22Rv1 (cell line): Measurements from ENCODE around the gene PRR33.
"Not testable (repeated sequence)": the region's sequence is repeated elsewhere in the genome, so short reads cannot be mapped to it uniquely, and the experiment has no call there.

Source experiments
- H3K27ac ChIP-seq: fragments of 450-650 bp; 2 replicates; pipeline ENCODE4 v1.5.1; 2017
- ZFX ChIP-seq: fragments of 450-650 bp; IDR thresholded peaks from 2 replicates; pipeline ENCODE4 v1.6.1; 2017; ENCODE audit warnings: antibody characterized with exemption, borderline replicate concordance
- TF ChIP-seq, protein P1 (sequence below): fragments of 450-650 bp; IDR thresholded peaks from 2 replicates; pipeline ENCODE4 v1.5.1; 2017; ENCODE audit warnings: mild to moderate bottlenecking

The PRR33 gene

DNA sequence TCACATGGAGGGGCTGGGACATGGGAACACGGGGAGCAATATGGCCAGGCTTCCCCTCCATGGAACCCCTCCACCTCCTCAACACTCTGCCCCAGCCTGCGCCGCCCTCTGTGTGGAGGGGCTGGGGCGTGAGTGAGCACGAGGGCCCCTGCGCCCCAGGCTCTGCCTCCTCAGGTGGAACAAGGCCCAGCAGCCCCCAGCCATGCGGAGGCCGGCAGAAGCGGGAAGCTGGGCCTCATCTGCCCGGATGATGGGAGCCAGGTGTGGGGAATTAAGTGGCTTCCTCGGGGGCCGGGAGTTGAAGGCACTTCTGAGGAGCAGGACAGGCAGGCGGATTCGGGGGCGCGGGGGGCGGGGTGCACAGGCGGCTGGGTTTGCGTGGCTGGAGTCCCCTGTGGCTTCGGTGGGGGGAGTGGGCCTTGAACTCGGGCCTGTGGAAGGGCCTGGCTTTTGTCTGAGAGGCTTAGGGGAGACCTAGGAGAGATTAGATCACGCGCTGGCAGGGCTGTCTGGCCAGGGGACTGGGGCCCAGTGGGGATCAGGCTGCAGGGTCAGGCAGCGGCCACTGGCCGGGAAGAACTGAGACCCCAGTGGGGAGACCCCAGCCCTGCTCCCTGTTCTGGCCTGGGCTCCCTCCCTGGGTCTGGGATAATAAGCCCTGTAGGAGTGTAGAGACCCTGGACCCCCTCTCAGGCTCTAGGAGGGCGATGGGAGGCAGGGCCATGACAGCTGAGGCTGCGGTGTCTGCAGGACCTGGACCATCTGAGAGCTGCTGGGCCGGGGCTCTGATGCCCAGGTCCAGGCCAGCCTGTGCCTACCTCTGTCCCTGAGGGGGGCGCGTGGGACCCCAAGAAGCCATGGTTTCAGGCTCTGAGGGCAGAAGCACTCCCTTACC is 13.3 kb downstream of the PRR33 start:
- TF ChIP-seq, protein P1, sequence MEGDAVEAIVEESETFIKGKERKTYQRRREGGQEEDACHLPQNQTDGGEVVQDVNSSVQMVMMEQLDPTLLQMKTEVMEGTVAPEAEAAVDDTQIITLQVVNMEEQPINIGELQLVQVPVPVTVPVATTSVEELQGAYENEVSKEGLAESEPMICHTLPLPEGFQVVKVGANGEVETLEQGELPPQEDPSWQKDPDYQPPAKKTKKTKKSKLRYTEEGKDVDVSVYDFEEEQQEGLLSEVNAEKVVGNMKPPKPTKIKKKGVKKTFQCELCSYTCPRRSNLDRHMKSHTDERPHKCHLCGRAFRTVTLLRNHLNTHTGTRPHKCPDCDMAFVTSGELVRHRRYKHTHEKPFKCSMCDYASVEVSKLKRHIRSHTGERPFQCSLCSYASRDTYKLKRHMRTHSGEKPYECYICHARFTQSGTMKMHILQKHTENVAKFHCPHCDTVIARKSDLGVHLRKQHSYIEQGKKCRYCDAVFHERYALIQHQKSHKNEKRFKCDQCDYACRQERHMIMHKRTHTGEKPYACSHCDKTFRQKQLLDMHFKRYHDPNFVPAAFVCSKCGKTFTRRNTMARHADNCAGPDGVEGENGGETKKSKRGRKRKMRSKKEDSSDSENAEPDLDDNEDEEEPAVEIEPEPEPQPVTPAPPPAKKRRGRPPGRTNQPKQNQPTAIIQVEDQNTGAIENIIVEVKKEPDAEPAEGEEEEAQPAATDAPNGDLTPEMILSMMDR = no peak
- no peak overlapping the region for H3K27ac ChIP-seq

DNA sequence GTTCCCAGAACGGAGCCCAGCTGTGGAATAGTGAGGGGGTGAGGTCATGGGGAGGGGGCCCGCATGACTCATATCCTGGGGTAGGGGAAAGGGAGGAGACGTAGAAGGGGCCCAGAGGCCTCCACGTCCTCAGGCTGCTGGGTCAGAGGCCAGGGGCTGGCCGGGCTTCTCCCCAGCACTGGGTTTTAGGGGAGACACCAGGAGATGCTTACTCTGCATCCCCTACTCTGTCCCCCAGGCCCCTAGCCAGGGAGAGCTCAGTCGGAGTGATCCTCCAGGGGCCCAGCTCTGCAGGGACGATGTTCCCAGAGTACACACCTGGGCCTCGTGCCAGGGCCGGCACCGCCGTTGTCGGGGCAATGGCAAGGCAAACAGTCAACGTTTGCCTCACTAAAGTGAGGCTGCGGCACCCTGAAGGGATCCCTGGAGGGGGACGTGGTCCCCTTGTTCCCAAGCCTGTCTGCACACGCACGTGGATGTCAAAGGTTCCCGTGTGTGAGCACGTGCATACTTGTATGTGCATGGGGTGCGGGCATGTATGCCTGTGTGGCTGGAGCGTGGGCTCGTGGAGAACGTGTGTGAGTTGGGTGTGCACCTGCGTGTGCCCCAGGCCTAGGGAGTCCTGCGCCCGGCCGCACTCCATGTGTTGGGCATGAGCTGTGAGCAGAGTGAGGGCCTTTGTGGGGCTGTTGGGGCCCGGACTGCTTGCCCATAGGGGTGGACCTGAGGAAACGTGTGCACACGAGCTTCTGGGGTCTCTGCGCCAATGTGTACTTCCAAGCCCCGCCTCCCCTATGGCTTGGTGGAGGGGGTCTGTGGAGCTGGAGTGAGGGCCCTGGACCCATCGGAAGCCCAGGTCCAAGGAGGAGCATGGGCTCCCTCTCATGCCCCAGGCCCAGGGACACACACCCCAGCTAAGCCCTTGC is 14.2 kb downstream of the PRR33 start:
- TF ChIP-seq ZFX = no peak
- TF ChIP-seq, protein P1 = no peak

DNA sequence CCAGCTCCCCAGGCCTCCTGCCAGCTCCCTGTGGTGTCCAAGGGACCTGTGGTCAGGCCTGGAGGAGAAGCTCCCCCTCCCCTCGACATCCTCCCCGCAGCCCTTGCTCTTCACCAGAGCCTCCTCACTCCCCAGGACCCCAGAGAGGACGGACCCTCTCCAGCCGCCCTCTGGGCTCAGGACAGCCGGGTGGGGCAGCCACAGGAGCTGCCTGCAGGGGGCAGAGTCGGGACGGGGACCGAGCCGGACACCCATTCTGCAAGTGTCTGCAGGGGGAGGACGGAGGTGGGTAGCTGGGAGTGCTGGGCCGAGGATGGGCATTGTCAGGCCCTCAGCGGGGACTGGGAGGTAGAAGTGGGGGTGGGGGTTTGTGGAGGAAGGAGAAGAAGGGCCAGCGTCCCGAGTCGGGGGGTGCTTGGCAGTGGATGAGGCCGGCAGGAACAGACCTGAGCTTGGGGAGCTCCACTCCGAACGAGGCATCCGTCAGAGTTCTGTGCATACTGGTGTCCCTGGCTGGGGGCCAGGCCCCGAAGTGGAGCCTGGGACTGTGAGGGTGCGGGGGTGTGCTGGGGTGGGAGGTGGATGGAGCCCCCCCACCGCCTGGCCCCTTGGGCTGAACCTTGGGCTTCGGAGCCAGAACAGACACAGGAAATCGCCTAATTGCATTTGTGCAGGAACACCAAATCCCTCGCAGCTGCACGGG is 15.2 kb downstream of the PRR33 start:
- no peak for TF ChIP-seq ZFX
- TF ChIP-seq, protein P1 = peak; percentile 87
- no peak overlapping the region for H3K27ac ChIP-seq

More for the DNA sequence above, 14.2 kb downstream of the PRR33 start:
- H3K27ac ChIP-seq = no peak overlapping the region

DNA sequence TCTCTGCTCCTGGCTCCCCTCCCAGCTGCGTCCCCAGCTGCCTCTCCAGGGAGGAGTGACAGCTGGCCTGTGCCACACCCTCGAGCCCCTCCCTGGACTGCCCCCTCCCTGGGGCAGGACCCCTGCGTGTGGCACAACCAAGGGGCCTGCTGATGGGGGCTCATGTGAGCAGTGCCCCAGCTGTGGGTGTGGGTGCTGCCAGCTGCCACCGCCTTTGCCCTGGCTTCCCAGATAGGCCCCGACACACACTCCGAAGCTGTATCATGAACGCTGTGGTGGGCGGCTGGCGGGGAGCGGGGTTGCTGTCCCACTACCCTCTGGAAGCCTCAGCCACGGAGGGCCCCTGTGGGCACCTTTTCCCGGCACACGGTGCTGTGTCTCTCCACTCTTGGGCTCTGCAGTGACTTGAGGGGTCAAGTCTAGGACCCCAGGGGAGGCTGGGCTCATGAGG is 15.8 kb downstream of the PRR33 start:
- not testable (repeated sequence) for H3K27ac ChIP-seq

DNA sequence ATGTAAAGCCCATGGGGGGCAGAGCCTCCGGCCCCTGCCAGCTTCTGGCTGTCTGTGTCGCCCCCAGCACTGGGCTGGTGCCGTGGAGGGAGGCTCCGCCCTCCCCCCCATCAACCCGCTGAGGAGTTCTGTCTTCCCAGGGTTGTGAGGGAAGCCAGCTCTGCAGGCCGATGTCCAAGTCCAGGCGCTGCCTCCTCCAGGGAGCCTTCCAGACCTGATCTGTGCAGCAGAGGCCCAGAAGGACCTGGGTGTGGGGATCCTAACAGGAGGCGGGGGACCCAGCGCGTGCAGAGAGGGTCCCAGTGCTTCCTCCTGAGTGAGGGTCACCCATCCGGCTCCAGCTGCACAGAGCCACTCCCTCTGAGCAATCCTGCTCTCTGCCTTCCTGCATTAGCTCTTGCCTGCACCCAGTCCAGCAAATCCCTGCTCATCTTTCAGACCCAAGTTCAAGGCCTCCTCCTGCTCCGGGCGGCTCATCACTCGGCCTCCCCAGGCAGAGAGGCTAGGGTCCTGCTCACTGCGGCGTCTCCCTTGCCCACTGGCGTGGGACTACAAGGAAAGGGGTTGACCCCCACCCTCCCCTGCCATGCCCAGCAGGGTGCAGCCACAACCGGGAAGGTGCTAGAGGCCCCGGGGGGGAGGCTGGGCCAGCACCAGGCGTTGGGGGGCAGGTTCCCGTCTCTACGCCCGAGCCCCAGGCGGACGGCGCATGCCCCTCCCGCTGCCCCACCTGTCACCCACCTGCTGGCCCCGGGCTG is 16.4 kb downstream of the PRR33 start:
- TF ChIP-seq, protein P1 = no peak
- TF ChIP-seq ZFX = no peak
- H3K27ac ChIP-seq = no peak overlapping the region

DNA sequence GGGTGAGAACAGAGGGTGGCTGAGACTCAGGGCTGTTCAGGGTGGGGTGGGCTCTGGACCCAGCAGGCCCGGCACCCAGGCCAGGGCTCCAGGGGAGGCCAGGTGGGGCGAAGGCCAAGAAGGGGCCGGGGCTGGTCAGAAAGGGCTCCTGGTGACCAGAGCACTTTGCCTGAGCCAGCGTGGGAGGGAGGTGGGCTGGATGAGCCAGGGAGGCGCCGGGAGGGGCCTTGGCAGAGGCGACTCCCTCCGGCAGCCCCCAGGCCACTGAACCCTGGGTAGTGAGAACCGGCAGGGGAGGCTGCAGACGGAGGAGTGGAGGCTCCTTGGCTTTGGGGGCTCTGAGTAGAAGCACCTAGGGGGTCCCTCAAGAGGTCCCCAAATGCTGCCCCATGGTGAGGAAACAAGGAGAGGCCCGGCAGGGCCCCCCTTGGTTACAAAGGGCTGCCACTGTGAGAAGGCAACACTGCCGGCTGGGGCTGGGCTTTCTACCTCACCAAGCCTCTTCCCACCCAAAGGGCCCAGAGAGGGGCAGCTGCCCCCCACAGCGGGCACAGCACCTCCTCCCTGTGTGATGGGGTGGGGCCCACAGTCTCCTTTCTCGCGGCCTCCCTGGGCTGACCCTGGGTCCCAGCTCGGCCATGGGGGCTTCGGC is 17.1 kb downstream of the PRR33 start:
- not testable (repeated sequence) for H3K27ac ChIP-seq

DNA sequence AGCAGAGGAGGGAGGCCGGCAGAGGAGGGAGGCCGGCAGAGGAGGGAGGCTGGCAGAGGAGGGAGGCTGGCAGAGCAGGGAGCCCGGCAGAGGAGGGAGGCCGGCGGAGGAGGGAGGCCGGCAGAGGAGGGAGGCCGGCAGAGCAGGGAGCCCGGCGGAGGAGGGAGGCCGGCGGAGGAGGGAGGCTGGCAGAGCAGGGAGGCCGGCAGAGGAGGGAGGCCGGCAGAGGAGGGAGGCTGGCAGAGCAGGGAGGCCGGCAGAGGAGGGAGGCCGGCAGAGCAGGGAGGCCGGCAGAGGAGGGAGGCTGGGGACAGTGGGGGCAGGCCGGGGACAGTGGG is 17.9 kb downstream of the PRR33 start:
- not testable (repeated sequence) for H3K27ac ChIP-seq
